ENCODE measurements around the gene MKNK1. TPM values are rescaled to one million over a fixed set of nuclear protein-coding genes. Genes with fewer than 3 reads are reported as not detected.

The MKNK1 gene
- polyA plus RNA-seq, 1 of the 3 experiments (the other 2 are of a cell fraction), result 28.2 TPM

DNA sequence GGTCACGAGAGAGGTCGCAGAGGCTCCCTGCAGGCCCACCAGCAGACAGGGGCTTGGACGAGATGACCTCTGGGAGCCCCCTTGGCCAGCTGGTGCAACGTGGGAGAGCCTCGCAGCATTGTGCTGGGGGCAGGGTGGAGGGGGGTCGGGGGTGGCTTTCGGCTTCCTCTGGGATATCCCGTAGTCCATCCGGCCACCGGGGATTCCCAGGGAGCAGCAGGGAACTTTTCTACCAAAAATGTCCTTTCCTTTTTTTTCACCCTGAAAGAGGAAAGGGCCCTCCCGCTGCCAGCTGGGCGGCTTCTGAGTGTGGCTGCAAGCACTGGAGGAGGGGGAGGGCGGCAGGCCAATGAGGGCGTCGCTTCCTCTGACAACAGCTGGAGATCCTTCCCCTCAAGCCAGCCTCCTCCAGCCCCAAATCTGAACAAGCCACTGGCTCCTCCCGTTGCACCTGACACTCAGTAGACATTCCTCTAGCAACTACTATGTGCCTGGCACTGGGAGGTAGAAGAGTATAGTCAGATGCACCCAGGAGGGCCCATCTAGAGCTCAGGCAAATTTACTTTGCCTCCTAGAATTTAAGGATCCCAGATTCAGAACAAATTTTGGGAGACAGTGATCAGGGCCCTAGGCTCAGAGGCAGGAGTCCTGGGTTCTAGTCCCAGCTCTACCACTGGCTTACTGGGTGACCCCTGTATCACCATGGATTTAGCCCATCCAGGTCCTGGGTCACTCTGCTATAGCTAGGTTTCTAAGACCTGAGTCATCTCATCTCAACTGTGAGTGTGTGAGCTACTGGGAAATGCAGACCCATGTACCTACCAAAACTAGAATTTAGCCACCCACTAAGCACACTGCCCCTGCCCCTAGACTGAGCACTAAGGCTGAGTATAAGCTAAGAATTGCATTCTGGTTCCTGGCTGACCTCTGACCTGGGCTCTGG is 9.9 kb upstream of the MKNK1 start:
- Histone ChIP-seq H4K20me1 (ENCODE audit: insufficient read depth) (no peaks in the 10 kb centered on the region), H3K4me3 (ENCODE audit: low read depth in 2 of 2, low read length in 1 of 2) (no peak overlapping the region), H3F3A (replicated peaks; ENCODE audit: insufficient read depth) (peaks cover 3% of the 10 kb centered on the region), H3K36me3 (replicated peaks in 1 of 2; ENCODE audit: control insufficient read depth in 1 of 2, insufficient read depth in 2 of 2, low read length in 1 of 2) (peaks cover 1 to 6% of the 10 kb centered on the region in 2 experiments), H3K27ac (ENCODE audit: low read depth in 2 of 2, low read length in 1 of 2) (no peak overlapping the region), H2AFZ (ENCODE audit: low read depth) (no peak overlapping the region), H3K9me3 (no peaks in the 10 kb centered on the region), H3K27me3 (ENCODE audit: insufficient read depth) (no peaks in the 10 kb centered on the region), H3K4me1 (ENCODE audit: control insufficient read depth in 1 of 2, insufficient read depth in 2 of 2, low read depth in 1 of 2, low read length in 1 of 2) (peaks cover 8 to 29% of the 10 kb centered on the region in 2 experiments; a peak in 2 of 4 replicates), H3K79me2 (ENCODE audit: insufficient read depth) (no peaks in the 10 kb centered on the region; the same call in 1 of the 2 replicates), H3K9me2 (no peaks in the 10 kb centered on the region), H3K9ac (no peak overlapping the region), H3K4me2 (no peak overlapping the region)
- no peak for DNase-seq
- WGBS (ENCODE audit: low lambda C conversion rate), result 85% methylated on average over 8 of the region's 16 CpGs
- ChIA-PET POLR2A (interaction anchor here (1.6 kb wide), 1 partner anchor 9 kb away, joined by 4 read pairs; the partner anchor contains the start of gene MKNK1), CTCF (interaction anchor here (4.9 kb wide), 1 partner anchor 11 kb away, joined by 36 read pairs; the partner anchor contains the start of gene MKNK1)
- TF ChIP-seq, protein P1, sequence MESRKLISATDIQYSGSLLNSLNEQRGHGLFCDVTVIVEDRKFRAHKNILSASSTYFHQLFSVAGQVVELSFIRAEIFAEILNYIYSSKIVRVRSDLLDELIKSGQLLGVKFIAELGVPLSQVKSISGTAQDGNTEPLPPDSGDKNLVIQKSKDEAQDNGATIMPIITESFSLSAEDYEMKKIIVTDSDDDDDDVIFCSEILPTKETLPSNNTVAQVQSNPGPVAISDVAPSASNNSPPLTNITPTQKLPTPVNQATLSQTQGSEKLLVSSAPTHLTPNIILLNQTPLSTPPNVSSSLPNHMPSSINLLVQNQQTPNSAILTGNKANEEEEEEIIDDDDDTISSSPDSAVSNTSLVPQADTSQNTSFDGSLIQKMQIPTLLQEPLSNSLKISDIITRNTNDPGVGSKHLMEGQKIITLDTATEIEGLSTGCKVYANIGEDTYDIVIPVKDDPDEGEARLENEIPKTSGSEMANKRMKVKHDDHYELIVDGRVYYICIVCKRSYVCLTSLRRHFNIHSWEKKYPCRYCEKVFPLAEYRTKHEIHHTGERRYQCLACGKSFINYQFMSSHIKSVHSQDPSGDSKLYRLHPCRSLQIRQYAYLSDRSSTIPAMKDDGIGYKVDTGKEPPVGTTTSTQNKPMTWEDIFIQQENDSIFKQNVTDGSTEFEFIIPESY (IDR thresholded peaks at IDR 0.05; ENCODE audit: borderline replicate concordance, low read depth), result no peak
- TF ChIP-seq MEF2A (IDR thresholded peaks at IDR 0.05; ENCODE audit: borderline replicate concordance, low read depth) (no peak), RCOR1 (IDR thresholded peaks at IDR 0.05; ENCODE audit: low read length) (no peak), SIN3A (IDR thresholded peaks at IDR 0.05; ENCODE audit: borderline replicate concordance, low read depth, low read length) (no peak)

DNA sequence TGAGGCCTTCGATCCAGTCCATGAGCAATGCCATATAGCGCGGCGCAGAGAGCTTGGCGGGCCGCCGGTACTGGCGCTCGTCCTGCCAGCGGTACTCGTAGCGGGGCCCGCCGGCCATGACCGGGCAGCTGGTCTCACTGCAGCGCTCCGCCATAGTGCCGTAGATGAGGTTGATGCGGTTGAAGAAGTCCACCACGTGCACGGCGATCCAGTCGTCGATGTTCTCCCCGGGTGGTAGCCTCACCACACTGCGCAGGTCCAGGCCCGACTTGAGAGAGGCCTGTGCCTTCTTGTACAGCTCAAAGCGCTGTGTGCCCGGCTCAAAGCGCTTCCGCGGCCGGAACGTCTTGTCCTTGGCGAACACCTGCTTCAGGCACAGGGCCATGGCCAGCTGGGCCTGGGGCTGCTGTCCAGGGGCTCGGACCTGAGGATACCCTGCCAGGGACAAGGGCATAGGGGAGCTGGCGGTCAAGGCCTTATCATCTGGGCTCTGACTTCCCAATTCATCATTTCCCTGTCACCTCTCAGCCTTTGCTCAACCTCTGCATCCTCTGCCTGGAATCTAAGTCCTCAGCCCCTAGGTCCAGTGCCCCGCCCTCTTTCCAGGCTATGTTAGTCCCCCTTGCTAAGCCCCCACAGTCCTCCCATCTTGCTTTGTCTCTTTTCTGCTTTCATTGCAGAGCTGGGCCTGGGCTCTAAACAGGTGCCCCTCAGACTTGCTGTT is 9.0 kb upstream of the MKNK1 start:
- CTCF ChIA-PET, result interaction anchor here (0.6 kb wide), 1 partner anchor 41 kb away, joined by 3 read pairs; no protein-coding TSS in a partner anchor
- Histone ChIP-seq H3K9ac (no peak overlapping the region), H3K9me2 (no peaks in the 10 kb centered on the region), H3K4me2 (no peak overlapping the region), H3K27ac (ENCODE audit: low read depth in 2 of 2, low read length in 1 of 2) (no peak overlapping the region), H3K4me3 (ENCODE audit: low read depth in 2 of 2, low read length in 1 of 2) (no peak overlapping the region), H3K9me3 (no peaks in the 10 kb centered on the region), H3K4me1 (ENCODE audit: control insufficient read depth in 1 of 2, insufficient read depth in 2 of 2, low read depth in 1 of 2, low read length in 1 of 2) (peaks cover 8 to 29% of the 10 kb centered on the region in 2 experiments; a peak in 2 of 4 replicates), H2AFZ (ENCODE audit: low read depth) (no peak overlapping the region), H3K79me2 (ENCODE audit: insufficient read depth) (no peaks in the 10 kb centered on the region; the same call in 1 of the 2 replicates), H4K20me1 (ENCODE audit: insufficient read depth) (no peaks in the 10 kb centered on the region), H3K27me3 (ENCODE audit: insufficient read depth) (no peaks in the 10 kb centered on the region), H3K36me3 (replicated peaks in 1 of 2; ENCODE audit: control insufficient read depth in 1 of 2, insufficient read depth in 2 of 2, low read length in 1 of 2) (peaks cover 5 to 12% of the 10 kb centered on the region in 2 experiments), H3F3A (replicated peaks; ENCODE audit: insufficient read depth) (peaks cover 1% of the 10 kb centered on the region)
- no peak for DNase-seq
- no peak for TF ChIP-seq TCF12 (IDR thresholded peaks at IDR 0.05)
- TF ChIP-seq FOSL2 (IDR thresholded peaks at IDR 0.05; ENCODE audit: borderline replicate concordance, low read depth), result no peak
- TF ChIP-seq POLR2AphosphoS5 (IDR thresholded peaks at IDR 0.05; ENCODE audit: low read depth, low read length), result no peak
- TF ChIP-seq RCOR1 (IDR thresholded peaks at IDR 0.05; ENCODE audit: low read length), result no peak
- TF ChIP-seq JUND (IDR thresholded peaks at IDR 0.05), result no peak
- POLR2A ChIA-PET, result interaction anchor here (1.0 kb wide), 1 partner anchor 211 kb away, joined by 3 read pairs; no protein-coding TSS in a partner anchor
- WGBS (ENCODE audit: low lambda C conversion rate), result 94% methylated on average over 18 of the region's 38 CpGs

Measured in SK-N-SH (cell line).